Cortex of kidney (tissue), 1 donor: Measurements from ENCODE around the gene PAQR5.
"Not testable (repeated sequence)": the region's sequence is repeated elsewhere in the genome, so short reads cannot be mapped to it uniquely, and the experiment has no call there.

Experiments used
- DNase-seq: peaks from one replicate; lab custom pipeline; 2025; lab: John Stamatoyannopoulos, UW

PAQR5 gene

DNA sequence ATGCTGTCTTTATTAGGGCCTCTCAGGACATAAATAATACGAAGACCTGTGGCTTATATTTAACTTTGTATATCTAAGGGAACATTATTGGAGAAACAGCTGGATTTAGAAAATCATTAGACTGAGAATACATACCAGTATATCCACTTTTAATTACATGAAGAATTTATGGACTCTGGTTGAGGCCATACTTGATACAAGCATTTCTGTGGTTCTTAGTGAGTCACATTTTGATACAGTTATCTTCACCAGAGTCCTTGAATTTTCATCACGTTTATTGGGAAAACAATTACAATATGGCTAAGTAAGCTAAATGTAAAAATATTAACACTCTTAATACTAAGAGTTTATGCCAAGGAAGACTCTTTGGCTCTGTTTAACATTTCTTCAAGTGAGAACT lies 125.3 kb downstream of the PAQR5 start:
- DNase-seq: no peak

DNA sequence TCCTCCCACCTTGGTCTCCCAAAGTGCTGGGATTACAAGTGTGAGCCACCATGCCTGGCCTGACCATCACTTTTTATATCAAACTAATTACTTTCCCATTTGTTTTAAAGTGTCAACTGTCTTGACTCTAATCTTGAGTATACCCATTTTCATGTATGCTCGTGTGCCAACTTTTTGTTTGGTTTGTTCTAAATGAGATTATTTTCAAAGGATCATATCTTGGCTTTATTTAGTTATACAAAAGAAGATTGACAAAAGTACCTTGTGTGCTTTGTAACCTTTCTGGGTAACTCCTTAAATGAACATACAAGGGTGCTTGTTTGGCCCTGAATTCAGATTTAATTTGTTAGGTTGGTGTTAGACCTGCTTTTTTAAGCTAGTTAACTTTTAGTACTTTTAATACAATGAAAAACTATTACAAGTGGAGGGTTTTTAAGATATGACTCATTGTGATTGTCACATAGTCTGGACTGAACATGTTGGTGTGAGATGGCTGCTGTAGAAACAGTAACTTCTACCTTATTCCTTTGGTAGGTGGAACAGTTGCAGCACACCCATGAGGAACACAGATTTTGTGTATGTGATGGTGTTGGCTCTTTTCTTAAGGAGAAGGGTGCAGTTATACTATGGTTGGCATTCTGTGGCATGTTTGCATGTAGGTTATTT lies 126.2 kb downstream of the PAQR5 start:
- no peak for DNase-seq

DNA sequence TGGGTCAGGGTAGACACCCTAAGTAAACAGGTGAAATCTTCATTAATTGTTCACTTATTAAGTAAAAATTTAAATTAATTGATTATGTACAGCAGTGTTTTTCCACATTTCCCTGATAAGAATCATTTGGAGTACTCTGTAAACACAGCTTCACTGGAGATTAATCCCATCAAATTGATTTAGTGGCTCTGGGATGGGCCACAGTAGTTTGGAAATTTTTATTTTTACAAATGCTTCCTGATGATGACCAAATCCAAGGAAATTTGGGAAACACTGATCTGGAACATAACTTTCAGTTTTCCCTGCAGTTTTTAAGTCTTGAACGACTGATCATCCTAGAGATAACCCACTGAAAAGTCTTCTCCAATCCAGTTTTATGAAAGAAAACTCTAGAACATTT lies 135.1 kb downstream of the PAQR5 start:
- DNase-seq: no peak

DNA sequence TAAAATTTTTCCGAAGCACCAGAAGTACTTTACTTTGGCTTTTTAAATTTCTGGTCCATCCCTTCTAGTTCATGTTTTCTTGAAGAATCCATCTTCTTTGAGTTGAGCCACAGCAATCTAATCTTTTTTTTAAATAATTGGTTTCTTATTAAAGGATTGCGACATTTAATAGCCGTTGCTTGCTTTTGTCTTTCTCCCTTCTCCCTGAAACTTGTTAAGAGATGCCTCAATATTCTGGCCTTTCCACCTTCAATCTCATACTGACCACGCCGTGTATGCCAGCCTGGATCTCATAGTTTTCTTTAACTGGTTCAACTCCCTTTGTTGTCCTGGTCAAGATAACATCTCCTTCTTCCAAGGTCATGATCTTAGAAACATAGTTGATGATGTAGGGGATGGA lies 135.5 kb downstream of the PAQR5 start:
- DNase-seq: no peak

DNA sequence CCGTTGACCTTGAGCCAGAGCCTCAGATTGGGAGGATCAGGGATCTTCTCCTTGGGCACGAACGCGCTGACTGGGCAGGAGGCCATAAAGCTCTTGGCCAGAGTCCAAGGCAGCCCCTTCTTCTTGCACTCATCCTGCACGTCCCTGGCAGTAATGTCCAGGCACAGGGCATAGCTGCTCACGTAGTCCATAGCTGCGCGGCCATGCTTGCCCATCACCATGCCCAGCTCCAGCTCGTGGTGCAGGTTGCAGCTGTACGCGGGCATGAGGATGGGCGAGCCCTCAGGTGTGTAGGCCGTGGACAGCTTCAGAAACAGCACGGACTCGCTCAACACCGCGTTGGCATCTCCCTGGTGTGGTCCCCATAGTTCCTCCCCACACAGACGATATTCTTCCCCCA lies 136.0 kb downstream of the PAQR5 start:
- DNase-seq: no peak

DNA sequence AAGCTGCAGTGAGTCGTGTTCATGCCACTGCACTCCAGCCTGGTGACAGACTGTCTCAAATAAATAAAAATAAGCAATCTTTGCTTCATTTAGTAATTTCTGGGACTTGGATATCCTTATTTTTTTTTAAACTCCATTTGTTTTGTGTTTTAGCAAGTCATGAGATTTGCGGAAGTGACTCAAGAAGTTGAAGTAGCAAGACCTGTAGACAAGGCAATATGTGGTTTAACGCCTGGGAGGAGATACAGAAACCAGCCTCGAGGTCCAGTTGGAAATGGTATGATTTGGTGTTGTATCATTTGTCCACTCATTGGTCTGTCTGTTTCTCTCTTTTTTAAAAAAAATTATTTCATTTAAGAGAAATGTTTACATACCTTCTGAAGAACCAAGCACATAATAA lies 137.3 kb downstream of the PAQR5 start:
- DNase-seq: no peak

DNA sequence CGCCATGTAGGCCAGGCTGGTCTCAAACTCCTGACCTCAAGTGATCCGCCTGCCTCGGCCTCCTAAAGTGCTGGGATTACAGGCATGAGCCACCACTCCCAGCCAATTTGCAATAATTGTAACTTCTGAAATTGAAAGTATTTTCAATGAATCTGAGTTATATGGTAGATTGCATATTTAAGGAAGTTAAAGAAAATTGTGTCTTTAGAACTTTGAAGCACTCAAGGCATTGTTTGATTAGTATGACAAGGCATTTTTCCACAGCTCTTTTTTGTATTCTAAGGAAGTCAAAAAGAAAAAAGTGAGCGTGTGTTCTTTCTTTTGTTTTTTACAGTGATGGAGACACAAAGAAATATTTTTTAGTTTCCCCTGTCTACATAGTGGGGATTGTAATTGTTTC lies 138.2 kb downstream of the PAQR5 start:
- DNase-seq: no peak

DNA sequence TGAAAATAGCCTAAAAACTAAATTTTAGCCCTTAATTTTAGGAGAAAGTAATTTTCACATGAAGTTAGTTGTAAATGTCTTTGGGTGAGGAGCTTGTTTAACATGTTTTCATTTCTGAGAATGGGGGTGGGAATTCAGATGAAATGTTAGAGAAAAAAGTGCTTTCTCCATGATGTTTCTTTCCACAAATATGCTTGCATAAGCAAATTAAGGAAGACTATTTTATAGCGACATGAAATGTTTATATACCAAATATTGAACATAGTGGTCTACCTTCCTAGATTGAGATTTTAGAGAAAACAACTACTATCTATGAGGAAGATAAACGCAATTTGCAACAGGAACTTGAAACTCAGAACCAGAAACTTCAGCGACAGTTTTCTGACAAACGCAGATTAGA lies 140.9 kb downstream of the PAQR5 start:
- no peak for DNase-seq

DNA sequence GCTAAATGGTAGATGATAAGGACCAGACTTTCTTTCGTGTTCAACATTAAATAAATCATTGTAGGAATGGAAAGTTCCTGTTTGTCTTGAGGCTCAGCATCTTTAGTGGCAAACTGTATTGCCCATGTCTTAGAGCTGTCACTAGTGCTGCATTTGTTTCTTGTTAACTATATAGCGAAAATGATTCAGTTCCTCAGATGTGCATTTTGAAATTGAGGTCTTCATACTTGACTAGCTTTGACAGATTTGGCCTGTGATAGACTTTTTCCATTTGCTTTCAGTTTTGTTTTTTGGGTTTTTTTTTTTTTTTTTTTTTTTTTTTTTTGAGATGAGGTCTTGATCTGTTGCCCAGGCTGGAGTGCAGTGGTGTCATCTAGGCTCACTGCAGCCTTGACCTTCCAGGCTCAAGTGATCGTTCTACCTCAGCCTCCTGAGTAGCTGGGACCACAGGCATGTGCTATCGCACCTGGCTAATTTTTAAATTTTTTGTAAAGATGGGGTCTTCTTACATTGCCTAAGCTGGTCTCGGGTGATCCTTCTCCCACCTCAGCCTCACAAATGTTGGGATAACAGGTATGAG lies 144.4 kb downstream of the PAQR5 start:
- no peak for DNase-seq

DNA sequence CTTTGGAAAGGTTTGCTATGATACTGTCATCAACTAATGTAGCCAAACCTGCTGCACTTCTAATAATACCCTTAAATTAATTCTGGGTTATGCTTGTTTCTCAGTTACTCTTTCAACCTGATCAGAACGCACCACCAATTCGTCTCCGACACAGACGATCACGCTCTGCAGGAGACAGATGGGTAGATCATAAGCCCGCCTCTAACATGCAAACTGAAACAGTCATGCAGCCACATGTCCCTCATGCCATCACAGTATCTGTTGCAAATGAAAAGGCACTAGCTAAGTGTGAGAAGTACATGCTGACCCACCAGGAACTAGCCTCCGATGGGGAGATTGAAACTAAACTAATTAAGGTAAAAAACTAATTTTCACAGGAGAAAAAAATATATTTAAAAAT lies 146.0 kb downstream of the PAQR5 start:
- no peak for DNase-seq

DNA sequence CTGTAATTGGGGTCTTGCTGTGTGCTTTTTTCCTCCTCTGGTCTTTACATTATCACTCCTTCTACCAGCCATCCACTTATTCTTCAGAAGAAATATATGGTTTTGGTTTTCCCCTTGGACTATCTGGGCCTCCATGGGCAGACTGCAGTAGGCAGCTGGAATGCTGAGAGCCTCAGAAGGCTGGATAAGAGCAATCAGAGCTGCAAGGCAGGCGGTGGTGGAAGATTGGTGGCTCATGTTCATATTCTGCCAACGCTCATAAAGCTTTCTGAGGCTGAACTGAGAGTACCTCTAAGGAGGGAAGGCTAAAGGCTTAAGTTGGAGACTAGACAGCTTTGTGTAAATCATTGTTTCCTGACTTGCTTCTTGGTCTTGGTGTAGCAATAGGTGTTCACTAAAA lies 148.2 kb downstream of the PAQR5 start:
- no peak for DNase-seq

DNA sequence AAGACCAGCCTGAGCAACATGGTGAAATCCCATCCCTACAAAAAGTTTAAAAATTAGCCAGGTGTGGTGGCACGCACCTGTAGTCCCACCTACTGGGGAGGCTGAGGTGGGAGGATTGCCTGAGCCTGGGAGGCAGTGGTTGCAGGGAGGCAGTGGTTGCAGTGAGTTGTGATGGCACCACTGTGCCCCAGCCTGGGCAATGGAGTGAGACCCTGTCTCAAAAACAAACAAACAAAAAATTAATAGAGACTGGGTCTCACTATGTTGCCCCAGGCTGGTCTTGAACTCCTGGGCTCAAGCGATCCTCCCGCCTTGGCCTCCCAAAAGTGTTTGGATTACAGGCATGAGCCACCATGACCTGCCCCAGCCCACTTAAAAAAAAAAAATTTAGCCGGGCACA lies 151.5 kb downstream of the PAQR5 start:
- not testable (repeated sequence) for DNase-seq

DNA sequence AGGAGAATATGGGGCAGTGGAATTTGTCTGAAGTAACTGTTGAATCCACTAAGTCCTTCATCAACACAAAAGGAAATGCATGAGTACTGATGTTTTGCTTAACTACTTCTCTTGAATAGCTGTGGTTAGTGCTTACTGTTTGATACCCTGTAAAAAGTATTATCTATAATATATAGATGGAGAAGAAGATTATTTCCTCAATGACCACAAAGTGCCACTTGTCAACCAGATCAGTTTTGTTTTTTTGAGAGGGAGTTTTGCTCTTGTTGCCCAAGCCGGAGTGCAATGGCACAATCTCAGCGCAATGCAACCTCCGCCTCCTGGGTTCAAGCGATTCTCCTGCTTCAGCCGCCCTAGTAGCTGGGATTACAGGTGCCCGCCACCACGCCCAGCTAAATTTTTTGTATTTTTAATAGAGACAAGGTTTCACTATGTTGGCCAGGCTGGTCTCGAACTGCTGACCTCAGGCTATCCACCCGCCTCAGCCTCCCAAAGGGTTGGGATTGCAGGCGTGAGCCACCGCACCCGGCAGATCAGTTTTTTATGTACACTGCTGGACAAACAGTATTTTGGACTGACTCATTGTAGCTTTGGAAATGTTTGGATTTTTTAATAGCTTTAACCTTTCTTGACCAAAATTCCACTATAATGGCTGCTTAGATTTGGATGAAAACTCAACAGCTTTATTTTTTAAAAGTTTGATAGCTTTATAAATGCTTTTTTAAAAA lies 152.4 kb downstream of the PAQR5 start:
- DNase-seq: no peak

DNA sequence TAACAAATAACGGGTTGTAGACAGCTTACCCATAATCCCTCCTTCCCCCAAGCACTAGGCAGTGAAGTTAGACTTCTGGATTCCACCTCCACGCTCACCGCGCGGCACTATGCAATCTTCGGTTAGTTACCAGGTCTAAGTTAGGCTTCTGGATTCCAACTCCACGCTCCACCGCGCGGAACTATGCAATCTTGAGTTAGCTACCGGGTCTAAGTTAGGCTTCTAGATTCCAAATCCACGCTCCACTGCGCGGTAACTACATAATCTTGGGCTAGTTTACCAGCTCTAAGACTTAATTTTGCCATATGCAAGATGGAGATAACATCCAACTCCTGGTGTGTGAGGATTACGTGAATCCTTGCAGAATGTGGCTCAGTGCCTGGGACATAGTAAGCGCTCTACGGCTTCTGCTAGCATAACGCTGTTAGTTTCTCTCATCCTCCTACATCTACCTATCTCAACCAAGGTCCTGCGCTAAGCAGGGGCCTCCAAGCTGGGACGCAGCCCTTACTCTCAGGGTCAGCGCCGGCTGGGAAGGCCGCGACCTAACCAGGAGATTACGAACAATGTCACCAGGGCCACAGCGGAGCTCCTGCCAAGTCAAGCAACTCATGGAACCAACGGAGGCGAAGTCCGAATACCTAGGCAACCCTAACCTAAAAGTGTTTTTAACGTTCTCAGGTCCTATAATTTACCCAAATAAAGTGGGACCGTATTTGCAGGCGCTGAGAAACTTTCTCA lies 153.4 kb downstream of the PAQR5 start:
- DNase-seq: no peak

DNA sequence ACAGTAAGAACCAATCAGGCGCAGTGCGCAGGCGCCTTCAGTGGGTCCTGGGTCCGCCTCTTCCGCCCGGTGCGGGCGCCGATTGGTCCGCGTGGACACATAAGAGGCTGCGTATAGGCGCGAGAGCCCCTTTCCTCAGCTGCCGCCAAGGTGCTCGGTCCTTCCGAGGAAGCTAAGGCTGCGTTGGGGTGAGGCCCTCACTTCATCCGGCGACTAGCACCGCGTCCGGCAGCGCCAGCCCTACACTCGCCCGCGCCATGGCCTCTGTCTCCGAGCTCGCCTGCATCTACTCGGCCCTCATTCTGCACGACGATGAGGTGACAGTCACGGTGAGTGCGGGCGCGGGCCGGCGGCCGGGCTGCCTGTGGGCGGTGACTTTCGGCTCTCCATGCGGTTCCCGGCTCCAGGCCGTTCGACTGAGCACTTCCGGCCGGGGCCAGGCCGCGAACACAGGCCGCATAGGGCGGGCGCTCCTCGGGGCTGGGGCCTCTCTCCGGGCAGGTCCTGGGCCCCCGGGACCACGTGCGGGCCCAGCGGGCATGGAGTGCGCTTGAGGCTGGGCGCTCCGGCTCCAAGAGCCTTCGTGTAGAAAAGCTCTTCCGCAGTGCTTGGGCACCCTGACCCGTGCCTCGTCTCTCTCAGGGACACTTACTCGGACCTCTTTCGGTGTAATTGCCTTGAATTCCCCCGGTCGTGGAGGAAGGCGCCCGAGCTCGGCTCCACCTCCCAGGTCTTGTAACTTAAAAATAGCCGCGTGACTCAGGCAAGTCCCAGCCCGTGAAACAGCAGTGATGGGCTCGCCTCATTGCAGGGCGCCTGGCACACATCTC lies 154.2 kb downstream of the PAQR5 start, which contains the start of gene RPLP1:
Gene RPLP1, plus strand, starts transcription at position 127 of the 830 bp plus-strand sequence. Its CDS starts 131 bp downstream, at position 258.
- peak; percentile 53 for DNase-seq

DNA sequence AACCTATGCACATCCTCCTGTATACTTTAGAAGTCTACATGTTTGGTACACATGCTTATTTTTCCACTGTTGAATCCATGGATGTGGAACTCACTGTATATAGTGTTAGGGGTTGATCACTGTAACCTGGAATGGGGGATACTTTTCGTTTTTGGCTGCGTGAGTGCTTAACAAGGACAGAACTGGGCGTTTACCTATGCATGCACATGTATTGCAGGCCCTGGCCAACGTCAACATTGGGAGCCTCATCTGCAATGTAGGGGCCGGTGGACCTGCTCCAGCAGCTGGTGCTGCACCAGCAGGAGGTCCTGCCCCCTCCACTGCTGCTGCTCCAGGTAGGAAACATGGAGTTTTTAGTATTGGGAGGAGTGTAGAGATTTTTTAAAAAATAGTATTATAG lies 156.2 kb downstream of the PAQR5 start:
- DNase-seq: no peak

DNA sequence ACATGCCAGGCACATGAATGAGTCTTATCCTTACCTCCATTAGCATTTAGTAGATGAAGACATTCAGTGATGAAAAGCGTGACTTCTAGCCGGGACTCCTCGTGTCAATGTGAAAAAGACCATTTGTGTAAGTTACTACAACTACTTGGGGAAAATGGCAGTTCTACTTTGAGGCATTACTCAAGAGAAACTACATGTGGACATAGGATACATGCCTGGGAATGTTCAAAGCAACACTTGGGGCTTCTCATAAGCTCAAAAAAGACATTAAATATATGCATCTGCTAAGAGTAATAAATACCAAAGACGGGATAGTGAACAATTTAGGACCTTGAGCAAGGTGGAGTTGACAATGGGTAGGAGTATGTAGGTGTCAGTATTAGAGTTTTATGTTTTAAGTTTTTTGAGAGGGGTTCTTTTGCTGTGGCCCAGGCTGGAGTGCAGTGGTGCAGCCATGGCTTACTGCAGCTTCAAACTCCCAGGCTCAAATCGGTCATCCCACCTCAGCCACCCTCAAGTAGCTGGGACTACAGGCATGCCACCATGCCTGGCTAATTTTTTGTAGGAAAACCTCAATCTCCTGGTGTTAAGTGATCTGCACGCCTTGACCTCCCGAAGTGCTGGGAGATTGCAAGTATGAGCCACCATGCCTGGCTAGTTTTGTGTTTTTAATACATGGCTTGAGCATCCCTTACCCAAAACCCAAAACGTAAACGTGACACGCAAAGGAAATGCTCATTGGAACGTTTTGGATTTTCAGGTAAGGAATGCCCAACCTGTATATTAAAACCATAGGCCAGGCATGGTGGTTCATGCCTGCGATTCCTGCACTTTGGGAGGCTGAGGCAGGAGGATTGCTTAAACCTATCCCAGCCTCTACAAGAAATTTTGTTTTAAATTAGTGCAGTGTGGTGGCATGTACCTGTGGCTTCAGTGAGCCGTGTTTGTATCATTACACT lies 157.8 kb downstream of the PAQR5 start:
- no peak for DNase-seq
